Tibial artery (tissue), 4 donors: Measurements from ENCODE around the gene DLAT.

Source experiments
- DNase-seq, 2 donors: peaks; one replicate each; pipeline ENCODE4 v3.0.0-alpha.2; 2019
- H3K27ac ChIP-seq, 2 donors: fragments of 200-600 bp; sonication (generic) in 1 of 2; 1 replicate in 1 of 2; 2 replicates in 1 of 2; pipeline ENCODE4 v1.5.1; 2018 to 2019; ENCODE audit warnings: mild to moderate bottlenecking in 1 of 2
- H3K27me3 ChIP-seq, 2 donors: fragments of 200-600 bp; sonication (generic) in 1 of 2; one replicate each; pipeline versions ENCODE4 v1.5.1 to v1.6.0; 2016 to 2019
- H3K36me3 ChIP-seq, 3 donors: fragments of 200-600 bp; sonication (generic) in 2 of 3; one replicate each; pipeline ENCODE4 v1.5.1; 2016 to 2019; ENCODE audit warnings: mild to moderate bottlenecking in 2 of 3
- H3K4me1 ChIP-seq, 4 donors: fragments of 200-600 bp; sonication (generic) in 2 of 4; 1 replicate in 3 of 4; 2 replicates in 1 of 4; pipeline ENCODE4 v1.5.1; 2016 to 2019
- H3K4me3 ChIP-seq, 2 donors: fragments of 200-600 bp; sonication (generic) in 1 of 2; 1 replicate in 1 of 2; 2 replicates in 1 of 2; pipeline ENCODE4 v1.5.1; 2018 to 2019; ENCODE audit warnings: mild to moderate bottlenecking in 2 of 2
- H3K9me3 ChIP-seq, 3 donors: fragments of 200-600 bp; sonication (generic) in 1 of 3; one replicate each; pipeline ENCODE4 v1.5.1; 2016 to 2019
- CTCF ChIP-seq, 2 experiments: fragments of 200-600 bp in 1 of 2; fragments of 450-650 bp in 1 of 2; IDR thresholded peaks; one replicate each; pipeline ENCODE4 v1.5.1; 2017 to 2019; ENCODE audit warnings: antibody characterized with exemption in 2 of 2, mild to moderate bottlenecking in 1 of 2, moderate library complexity in 1 of 2
- intact Hi-C: fragments of 100-400 bp; cut with DNase I; formaldehyde crosslinking; loops from one replicate; pipeline ENCODE4 v1.15.0; 2023; ENCODE audit warnings: low total_unique reads

DLAT gene

GRCh38 chr11:112016765-112017376 is 8.3 kb upstream of the DLAT start:
- no peak for TF ChIP-seq CTCF (IDR thresholded peaks at IDR 0.05)
- Histone ChIP-seq H3K4me3 (no peak overlapping the region), H3K27ac (peak overlapping the region; percentile 54 to 66), H3K36me3 (peaks cover 26 to 51% (median 26%) of the 10 kb centered on the region in 3 donors), H3K4me1 (peaks cover 0 to 22% (median 13%) of the 10 kb centered on the region in 4 donors), H3K9me3 (no peaks in the 10 kb centered on the region), H3K27me3 (no peaks in the 10 kb centered on the region)
- intact Hi-C loops, result no loop called here
- peak in 1 of 2 donors; percentile 69 for DNase-seq

- DNase-seq, result no peak
Observed at GRCh38 chr11:112017538-112017937, 7.7 kb upstream of the DLAT start.

GRCh38 chr11:112019066-112019465 is 6.1 kb upstream of the DLAT start:
- no peak for DNase-seq
- no peak for TF ChIP-seq CTCF (IDR thresholded peaks at IDR 0.05)
- Histone ChIP-seq H3K36me3 (peaks cover 26 to 47% (median 26%) of the 10 kb centered on the region in 3 donors), H3K27me3 (no peaks in the 10 kb centered on the region), H3K27ac (peak overlapping the region; percentile 54 to 66), H3K4me3 (no peak overlapping the region), H3K4me1 (peaks cover 0 to 23% (median 14%) of the 10 kb centered on the region in 4 donors), H3K9me3 (no peaks in the 10 kb centered on the region)
- intact Hi-C loops, result no loop called here

More at GRCh38 chr11:112017538-112017937, 7.7 kb upstream of the DLAT start:
- no peaks in the 10 kb centered on the region for H3K27me3 ChIP-seq
- peaks cover 26 to 51% (median 26%) of the 10 kb centered on the region in 3 donors for H3K36me3 ChIP-seq
- peak overlapping the region; percentile 54 to 66 for H3K27ac ChIP-seq
- intact Hi-C loops, result no loop called here
- peaks cover 0 to 22% (median 13%) of the 10 kb centered on the region in 4 donors for H3K4me1 ChIP-seq
- H3K9me3 ChIP-seq, result no peaks in the 10 kb centered on the region
- no peak overlapping the region for H3K4me3 ChIP-seq
- no peak for TF ChIP-seq CTCF (IDR thresholded peaks at IDR 0.05)

GRCh38 chr11:112023104-112023503 is 2.1 kb upstream of the DLAT start:
- H3K4me3 ChIP-seq, result no peak overlapping the region
- TF ChIP-seq CTCF (IDR thresholded peaks at IDR 0.05), result no peak
- no peaks in the 10 kb centered on the region for H3K27me3 ChIP-seq
- peaks cover 0 to 15% (median 5%) of the 10 kb centered on the region in 4 donors for H3K4me1 ChIP-seq
- peaks cover 19 to 36% (median 25%) of the 10 kb centered on the region in 3 donors for H3K36me3 ChIP-seq
- intact Hi-C loops, result no loop called here
- no peaks in the 10 kb centered on the region for H3K9me3 ChIP-seq
- H3K27ac ChIP-seq, result no peak overlapping the region
- no peak for DNase-seq

- no peak for DNase-seq
- Histone ChIP-seq H3K4me3 (peak overlapping the region; percentile 73 to 95), H3K27me3 (no peaks in the 10 kb centered on the region), H3K27ac (peak overlapping the region; percentile 94 to 95), H3K9me3 (no peaks in the 10 kb centered on the region), H3K36me3 (peaks cover 19 to 33% (median 22%) of the 10 kb centered on the region in 3 donors), H3K4me1 (peaks cover 0 to 15% (median 5%) of the 10 kb centered on the region in 4 donors)
- intact Hi-C loops, result no loop called here
- no peak for TF ChIP-seq CTCF (IDR thresholded peaks at IDR 0.05)
Observed at GRCh38 chr11:112024178-112024772, 933 bp upstream of the DLAT start.
